GM06990 (cell line): ENCODE data around the gene KRIT1.

ENCODE experiments used
- DNase-seq: peaks from one replicate; pipeline ENCODE4 v3.0.0-alpha.2; 2011; ENCODE audit not compliant: insufficient read length; ENCODE audit errors: extremely low read depth
- H3K27me3 ChIP-seq: replicated peaks from 2 replicates; pipeline ENCODE4 v1.6.0; 2011; ENCODE audit warnings: low read length; ENCODE audit not compliant: control insufficient read depth, insufficient read depth
- H3K36me3 ChIP-seq: 2 replicates; pipeline ENCODE4 v1.5.1; 2011; ENCODE audit warnings: low read length; ENCODE audit not compliant: control insufficient read depth, insufficient read depth
- H3K4me3 ChIP-seq: replicated peaks from 2 replicates; pipeline ENCODE4 v1.5.1; 2011; ENCODE audit warnings: low read depth, mild to moderate bottlenecking, control low read depth, low read length
- CTCF ChIP-seq: IDR thresholded peaks from 2 replicates; pipeline ENCODE4 v1.5.1; 2011; ENCODE audit warnings: low read length, control low read depth, mild to moderate bottlenecking, inconsistent platforms; ENCODE audit not compliant: insufficient read depth, poor library complexity, severe bottlenecking

Gene KRIT1

GRCh38 chr7:92228100-92228499, 17.6 kb downstream of the KRIT1 start:
- Histone ChIP-seq H3K36me3 (peaks cover 2% of the 10 kb centered on the region), H3K4me3 (no peak overlapping the region), H3K27me3 (no peaks in the 10 kb centered on the region)
- TF ChIP-seq CTCF = no peak
- DNase-seq = no peak

- Histone ChIP-seq H3K36me3 (peaks cover 2% of the 10 kb centered on the region), H3K27me3 (no peaks in the 10 kb centered on the region), H3K4me3 (no peak overlapping the region)
- TF ChIP-seq CTCF = no peak
- no peak for DNase-seq
These were observed 18.7 kb downstream of the KRIT1 start for GRCh38 chr7:92226981-92227380.

GRCh38 chr7:92221766-92222165, 23.9 kb downstream of the KRIT1 start:
- TF ChIP-seq CTCF = no peak
- H3K27me3 ChIP-seq = no peaks in the 10 kb centered on the region
- no peak overlapping the region for H3K4me3 ChIP-seq
- no peak for DNase-seq
- H3K36me3 ChIP-seq = peaks cover 8% of the 10 kb centered on the region

GRCh38 chr7:92206672-92207071, 39.0 kb downstream of the KRIT1 start:
- H3K4me3 ChIP-seq = no peak overlapping the region
- H3K36me3 ChIP-seq = peaks cover 15% of the 10 kb centered on the region
- no peak for TF ChIP-seq CTCF
- no peaks in the 10 kb centered on the region for H3K27me3 ChIP-seq
- no peak for DNase-seq

GRCh38 chr7:92205987-92206386, 39.7 kb downstream of the KRIT1 start:
- Histone ChIP-seq H3K36me3 (peaks cover 15% of the 10 kb centered on the region), H3K4me3 (no peak overlapping the region), H3K27me3 (no peaks in the 10 kb centered on the region)
- DNase-seq = no peak
- no peak for TF ChIP-seq CTCF

- no peaks in the 10 kb centered on the region for H3K27me3 ChIP-seq
- peaks cover 9% of the 10 kb centered on the region for H3K36me3 ChIP-seq
- no peak for DNase-seq
- TF ChIP-seq CTCF = peak; percentile 18
- no peak overlapping the region for H3K4me3 ChIP-seq
These were observed 44.9 kb downstream of the KRIT1 start for GRCh38 chr7:92200791-92201190.
